Dermis blood vessel endothelial cell (primary cell): Measurements from ENCODE around the gene POLD4. TPM values are rescaled to one million over a fixed set of nuclear protein-coding genes. Genes with fewer than 3 reads are reported as not detected.

Source experiments
- DNase-seq: peaks from one replicate; pipeline ENCODE4 v3.0.0; 2010
- total RNA-seq: library from RNA; depleted of rRNA; stranded (reverse); fragments of >200 nt; gene quantifications from 2 replicates; pipeline ENCODE4 v1.2.3, GENCODE V29; 2014

Gene POLD4
- total RNA-seq, 1 donor from 2014 or later = 54.1 TPM

GRCh38 chr11:67314218-67314617 lies 39.1 kb downstream of the POLD4 start:
- DNase-seq = no peak

- no peak for DNase-seq
Observed at GRCh38 chr11:67313125-67313890, 40.0 kb downstream of the POLD4 start.

GRCh38 chr11:67312187-67313021 lies 40.9 kb downstream of the POLD4 start:
- DNase-seq = no peak

- DNase-seq = no peak
Observed at GRCh38 chr11:67311556-67312082, 41.7 kb downstream of the POLD4 start.

- DNase-seq = no peak
Observed at GRCh38 chr11:67311051-67311555, 42.2 kb downstream of the POLD4 start.

GRCh38 chr11:67310246-67311050 lies 42.9 kb downstream of the POLD4 start:
- no peak for DNase-seq

GRCh38 chr11:67309661-67310061 lies 43.7 kb downstream of the POLD4 start:
- no peak for DNase-seq

GRCh38 chr11:67309166-67309565 lies 44.2 kb downstream of the POLD4 start:
- DNase-seq = no peak

GRCh38 chr11:67308031-67308866 lies 45.1 kb downstream of the POLD4 start:
- DNase-seq = no peak

GRCh38 chr11:67307545-67308001 lies 45.8 kb downstream of the POLD4 start:
- DNase-seq = no peak

- no peak for DNase-seq
Observed at GRCh38 chr11:67306769-67307544, 46.4 kb downstream of the POLD4 start.

GRCh38 chr11:67304511-67305113 lies 48.7 kb downstream of the POLD4 start:
- DNase-seq = no peak

GRCh38 chr11:67303835-67304411 lies 49.4 kb downstream of the POLD4 start:
- DNase-seq = peak; percentile 27

- DNase-seq = peak; percentile 65
Observed at GRCh38 chr11:67303132-67303834, 50.1 kb downstream of the POLD4 start, which contains the start of gene SSH3. SSH3 (plus strand) TSS chr11:67303530; CDS start chr11:67303626, 96 bp downstream.

GRCh38 chr11:67302571-67303131 lies 50.7 kb downstream of the POLD4 start:
- DNase-seq = no peak

- no peak for DNase-seq
Observed at GRCh38 chr11:67301951-67302516, 51.3 kb downstream of the POLD4 start.

GRCh38 chr11:67301313-67301921 lies 51.9 kb downstream of the POLD4 start:
- DNase-seq = no peak
